ENCODE results near the gene DCLK2.
A peak's percentile ranks its signal among the peaks of the same experiment; 100 is the strongest.

The DCLK2 gene

DNA sequence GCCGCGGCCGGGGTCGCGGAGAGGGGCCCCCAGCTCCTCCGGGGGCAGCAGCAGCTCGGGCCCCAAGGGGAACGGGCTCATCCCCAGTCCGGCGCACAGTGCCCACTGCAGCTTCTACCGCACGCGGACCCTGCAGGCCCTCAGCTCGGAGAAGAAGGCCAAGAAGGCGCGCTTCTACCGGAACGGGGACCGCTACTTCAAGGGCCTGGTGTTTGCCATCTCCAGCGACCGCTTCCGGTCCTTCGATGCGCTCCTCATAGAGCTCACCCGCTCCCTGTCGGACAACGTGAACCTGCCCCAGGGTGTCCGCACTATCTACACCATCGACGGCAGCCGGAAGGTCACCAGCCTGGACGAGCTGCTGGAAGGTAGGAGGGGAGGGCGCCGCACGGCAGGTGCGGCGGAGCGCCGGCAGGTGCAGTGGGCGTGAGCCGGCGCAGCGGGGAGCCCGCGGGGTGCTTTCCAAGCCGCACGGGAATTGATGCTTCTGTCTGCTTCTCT lies 886 bp downstream of the DCLK2 start (continued):
- TF ChIP-seq, protein P1, sequence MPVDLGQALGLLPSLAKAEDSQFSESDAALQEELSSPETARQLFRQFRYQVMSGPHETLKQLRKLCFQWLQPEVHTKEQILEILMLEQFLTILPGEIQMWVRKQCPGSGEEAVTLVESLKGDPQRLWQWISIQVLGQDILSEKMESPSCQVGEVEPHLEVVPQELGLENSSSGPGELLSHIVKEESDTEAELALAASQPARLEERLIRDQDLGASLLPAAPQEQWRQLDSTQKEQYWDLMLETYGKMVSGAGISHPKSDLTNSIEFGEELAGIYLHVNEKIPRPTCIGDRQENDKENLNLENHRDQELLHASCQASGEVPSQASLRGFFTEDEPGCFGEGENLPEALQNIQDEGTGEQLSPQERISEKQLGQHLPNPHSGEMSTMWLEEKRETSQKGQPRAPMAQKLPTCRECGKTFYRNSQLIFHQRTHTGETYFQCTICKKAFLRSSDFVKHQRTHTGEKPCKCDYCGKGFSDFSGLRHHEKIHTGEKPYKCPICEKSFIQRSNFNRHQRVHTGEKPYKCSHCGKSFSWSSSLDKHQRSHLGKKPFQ (tag by site-specific recombination; IDR thresholded peaks at IDR 0.05): no peak
- no peak for TF ChIP-seq ZNF701 (tag by site-specific recombination; IDR thresholded peaks at IDR 0.05)
- no peak for TF ChIP-seq ZNF266 (tag by site-specific recombination; IDR thresholded peaks at IDR 0.05; ENCODE audit: low read depth)
- TF ChIP-seq ZNF514 (tag by site-specific recombination; IDR thresholded peaks at IDR 0.05): no peak
- no peak for TF ChIP-seq ZNF670 (tag by site-specific recombination; IDR thresholded peaks at IDR 0.05; ENCODE audit: low read depth)
- no peak for TF ChIP-seq ZNF211 (tag by site-specific recombination; IDR thresholded peaks at IDR 0.05; ENCODE audit: low read depth)
- TF ChIP-seq, protein P2, sequence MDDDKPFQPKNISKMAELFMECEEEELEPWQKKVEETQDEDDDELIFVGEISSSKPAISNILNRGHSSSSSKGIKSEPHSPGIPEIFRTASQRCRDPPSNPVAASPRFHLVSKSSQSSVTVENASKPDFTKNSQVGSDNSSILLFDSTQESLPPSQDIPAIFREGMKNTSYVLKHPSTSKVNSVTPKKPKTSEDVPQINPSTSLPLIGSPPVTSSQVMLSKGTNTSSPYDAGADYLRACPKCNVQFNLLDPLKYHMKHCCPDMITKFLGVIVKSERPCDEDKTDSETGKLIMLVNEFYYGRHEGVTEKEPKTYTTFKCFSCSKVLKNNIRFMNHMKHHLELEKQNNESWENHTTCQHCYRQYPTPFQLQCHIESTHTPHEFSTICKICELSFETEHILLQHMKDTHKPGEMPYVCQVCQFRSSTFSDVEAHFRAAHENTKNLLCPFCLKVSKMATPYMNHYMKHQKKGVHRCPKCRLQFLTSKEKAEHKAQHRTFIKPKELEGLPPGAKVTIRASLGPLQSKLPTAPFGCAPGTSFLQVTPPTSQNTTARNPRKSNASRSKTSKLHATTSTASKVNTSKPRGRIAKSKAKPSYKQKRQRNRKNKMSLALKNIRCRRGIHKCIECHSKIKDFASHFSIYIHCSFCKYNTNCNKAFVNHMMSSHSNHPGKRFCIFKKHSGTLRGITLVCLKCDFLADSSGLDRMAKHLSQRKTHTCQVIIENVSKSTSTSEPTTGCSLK (tag by site-specific recombination; IDR thresholded peaks at IDR 0.05): no peak
- TF ChIP-seq ZNF654 (tag by site-specific recombination; IDR thresholded peaks at IDR 0.05; ENCODE audit: low read depth): no peak
- TF ChIP-seq SCRT1 (tag by site-specific recombination; IDR thresholded peaks at IDR 0.05; ENCODE audit: borderline replicate concordance): no peak
- no peak; the same call in 1 of the 2 replicates for TF ChIP-seq SP7 (tag by site-specific recombination; IDR thresholded peaks at IDR 0.05)
- no peak for TF ChIP-seq SP2 (tag by site-specific recombination; IDR thresholded peaks at IDR 0.05)
- TF ChIP-seq ZNF169 (tag by site-specific recombination; IDR thresholded peaks at IDR 0.05): no peak
- no peak for TF ChIP-seq GLI4 (tag by site-specific recombination; IDR thresholded peaks at IDR 0.05)
- TF ChIP-seq ZNF341 (tag by site-specific recombination; IDR thresholded peaks at IDR 0.05; ENCODE audit: low read depth): no peak
- TF ChIP-seq, protein P3, sequence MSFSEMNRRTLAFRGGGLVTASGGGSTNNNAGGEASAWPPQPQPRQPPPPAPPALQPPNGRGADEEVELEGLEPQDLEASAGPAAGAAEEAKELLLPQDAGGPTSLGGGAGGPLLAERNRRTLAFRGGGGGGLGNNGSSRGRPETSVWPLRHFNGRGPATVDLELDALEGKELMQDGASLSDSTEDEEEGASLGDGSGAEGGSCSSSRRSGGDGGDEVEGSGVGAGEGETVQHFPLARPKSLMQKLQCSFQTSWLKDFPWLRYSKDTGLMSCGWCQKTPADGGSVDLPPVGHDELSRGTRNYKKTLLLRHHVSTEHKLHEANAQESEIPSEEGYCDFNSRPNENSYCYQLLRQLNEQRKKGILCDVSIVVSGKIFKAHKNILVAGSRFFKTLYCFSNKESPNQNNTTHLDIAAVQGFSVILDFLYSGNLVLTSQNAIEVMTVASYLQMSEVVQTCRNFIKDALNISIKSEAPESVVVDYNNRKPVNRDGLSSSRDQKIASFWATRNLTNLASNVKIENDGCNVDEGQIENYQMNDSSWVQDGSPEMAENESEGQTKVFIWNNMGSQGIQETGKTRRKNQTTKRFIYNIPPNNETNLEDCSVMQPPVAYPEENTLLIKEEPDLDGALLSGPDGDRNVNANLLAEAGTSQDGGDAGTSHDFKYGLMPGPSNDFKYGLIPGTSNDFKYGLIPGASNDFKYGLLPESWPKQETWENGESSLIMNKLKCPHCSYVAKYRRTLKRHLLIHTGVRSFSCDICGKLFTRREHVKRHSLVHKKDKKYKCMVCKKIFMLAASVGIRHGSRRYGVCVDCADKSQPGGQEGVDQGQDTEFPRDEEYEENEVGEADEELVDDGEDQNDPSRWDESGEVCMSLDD (tag by site-specific recombination; IDR thresholded peaks at IDR 0.05): peak; percentile 48; the same call in 1 of the 2 replicates
- TF ChIP-seq BCL11A (tag by site-specific recombination; IDR thresholded peaks at IDR 0.05; ENCODE audit: low read depth): no peak
- no peak for TF ChIP-seq ZNF174 (tag by site-specific recombination; IDR thresholded peaks at IDR 0.05)
- TF ChIP-seq ZBTB48 (tag by site-specific recombination; IDR thresholded peaks at IDR 0.05): no peak
- no peak for TF ChIP-seq ZNF610 (tag by site-specific recombination; IDR thresholded peaks at IDR 0.05; ENCODE audit: borderline replicate concordance)
- TF ChIP-seq WT1 (tag by site-specific recombination; IDR thresholded peaks at IDR 0.05): no peak
- TF ChIP-seq ZNF121 (tag by site-specific recombination; IDR thresholded peaks at IDR 0.05): no peak
- TF ChIP-seq, protein P4, sequence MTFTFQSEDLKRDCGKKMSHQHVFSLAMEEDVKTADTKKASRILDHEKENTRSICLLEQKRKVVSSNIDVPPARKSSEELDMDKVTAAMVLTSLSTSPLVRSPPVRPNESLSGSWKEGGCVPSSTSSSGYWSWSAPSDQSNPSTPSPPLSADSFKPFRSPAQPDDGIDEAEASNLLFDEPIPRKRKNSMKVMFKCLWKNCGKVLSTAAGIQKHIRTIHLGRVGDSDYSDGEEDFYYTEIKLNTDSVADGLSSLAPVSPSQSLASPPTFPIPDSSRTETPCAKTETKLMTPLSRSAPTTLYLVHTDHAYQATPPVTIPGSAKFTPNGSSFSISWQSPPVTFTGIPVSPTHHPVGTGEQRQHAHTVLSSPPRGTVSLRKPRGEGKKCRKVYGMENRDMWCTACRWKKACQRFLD (tag by site-specific recombination; IDR thresholded peaks at IDR 0.05): no peak
- TF ChIP-seq, protein P5, sequence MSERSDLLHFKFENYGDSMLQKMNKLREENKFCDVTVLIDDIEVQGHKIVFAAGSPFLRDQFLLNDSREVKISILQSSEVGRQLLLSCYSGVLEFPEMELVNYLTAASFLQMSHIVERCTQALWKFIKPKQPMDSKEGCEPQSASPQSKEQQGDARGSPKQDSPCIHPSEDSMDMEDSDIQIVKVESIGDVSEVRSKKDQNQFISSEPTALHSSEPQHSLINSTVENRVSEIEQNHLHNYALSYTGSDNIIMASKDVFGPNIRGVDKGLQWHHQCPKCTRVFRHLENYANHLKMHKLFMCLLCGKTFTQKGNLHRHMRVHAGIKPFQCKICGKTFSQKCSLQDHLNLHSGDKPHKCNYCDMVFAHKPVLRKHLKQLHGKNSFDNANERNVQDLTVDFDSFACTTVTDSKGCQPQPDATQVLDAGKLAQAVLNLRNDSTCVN (tag by site-specific recombination; optimal IDR thresholded peaks at IDR 0.05): peak; percentile 32
- TF ChIP-seq, protein P6, sequence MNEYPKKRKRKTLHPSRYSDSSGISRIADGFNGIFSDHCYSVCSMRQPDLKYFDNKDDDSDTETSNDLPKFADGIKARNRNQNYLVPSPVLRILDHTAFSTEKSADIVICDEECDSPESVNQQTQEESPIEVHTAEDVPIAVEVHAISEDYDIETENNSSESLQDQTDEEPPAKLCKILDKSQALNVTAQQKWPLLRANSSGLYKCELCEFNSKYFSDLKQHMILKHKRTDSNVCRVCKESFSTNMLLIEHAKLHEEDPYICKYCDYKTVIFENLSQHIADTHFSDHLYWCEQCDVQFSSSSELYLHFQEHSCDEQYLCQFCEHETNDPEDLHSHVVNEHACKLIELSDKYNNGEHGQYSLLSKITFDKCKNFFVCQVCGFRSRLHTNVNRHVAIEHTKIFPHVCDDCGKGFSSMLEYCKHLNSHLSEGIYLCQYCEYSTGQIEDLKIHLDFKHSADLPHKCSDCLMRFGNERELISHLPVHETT (tag by site-specific recombination; IDR thresholded peaks at IDR 0.05): no peak
- no peak for TF ChIP-seq ZNF311 (tag by site-specific recombination; IDR thresholded peaks at IDR 0.05; ENCODE audit: borderline replicate concordance)
- no peak for TF ChIP-seq HOXC10 (CRISPR knock-in tag; IDR thresholded peaks at IDR 0.05)
- no peak for TF ChIP-seq REPIN1 (tag by site-specific recombination; IDR thresholded peaks at IDR 0.05; ENCODE audit: low read depth)
- no peak for TF ChIP-seq ZNF660 (tag by site-specific recombination; IDR thresholded peaks at IDR 0.05)
- TF ChIP-seq ZNF423 (tag by site-specific recombination; IDR thresholded peaks at IDR 0.05): no peak
- TF ChIP-seq, protein P7, sequence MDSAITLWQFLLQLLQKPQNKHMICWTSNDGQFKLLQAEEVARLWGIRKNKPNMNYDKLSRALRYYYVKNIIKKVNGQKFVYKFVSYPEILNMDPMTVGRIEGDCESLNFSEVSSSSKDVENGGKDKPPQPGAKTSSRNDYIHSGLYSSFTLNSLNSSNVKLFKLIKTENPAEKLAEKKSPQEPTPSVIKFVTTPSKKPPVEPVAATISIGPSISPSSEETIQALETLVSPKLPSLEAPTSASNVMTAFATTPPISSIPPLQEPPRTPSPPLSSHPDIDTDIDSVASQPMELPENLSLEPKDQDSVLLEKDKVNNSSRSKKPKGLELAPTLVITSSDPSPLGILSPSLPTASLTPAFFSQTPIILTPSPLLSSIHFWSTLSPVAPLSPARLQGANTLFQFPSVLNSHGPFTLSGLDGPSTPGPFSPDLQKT (IDR thresholded peaks at IDR 0.05; ENCODE audit: borderline replicate concordance, low read depth, low read length): no peak
